Smooth muscle cell (in vitro differentiated cells): ENCODE measurements around the gene ITGB6. TPM values are rescaled to one million over a fixed set of nuclear protein-coding genes. Genes with fewer than 3 reads are reported as not detected.

Source experiments
- DNase-seq: peaks from one replicate; lab custom pipeline; 2025; ENCODE audit not compliant: unreplicated experiment; lab: John Stamatoyannopoulos, UW
- H2AFZ ChIP-seq: fragments of 200-600 bp; sonication (generic); 2 replicates; pipeline ENCODE4 v1.6.0; 2016; ENCODE audit warnings: antibody characterized with exemption, low read depth, mild to moderate bottlenecking
- H3F3A ChIP-seq: fragments of 200-600 bp; sonication (generic); 2 replicates; pipeline ENCODE4 v1.6.0; 2017; ENCODE audit warnings: antibody characterized with exemption, low read depth
- H3K27ac ChIP-seq: fragments of 200-600 bp; sonication (generic); 2 replicates; pipeline ENCODE4 v1.5.1; 2016; ENCODE audit warnings: low read depth, mild to moderate bottlenecking
- H3K27me3 ChIP-seq: fragments of 200-600 bp; sonication (generic); 2 replicates; pipeline ENCODE4 v1.6.1; 2016; ENCODE audit warnings: low read depth, mild to moderate bottlenecking
- H3K36me3 ChIP-seq: fragments of 200-600 bp; sonication (generic); 2 replicates; pipeline ENCODE4 v1.5.1; 2016; ENCODE audit warnings: low read depth
- H3K4me1 ChIP-seq: fragments of 200-600 bp; sonication (generic); 2 replicates; pipeline ENCODE4 v1.5.1; 2016; ENCODE audit warnings: low read depth
- H3K4me2 ChIP-seq: fragments of 200-600 bp; sonication (generic); 2 replicates; pipeline ENCODE4 v1.6.0; 2016; ENCODE audit warnings: mild to moderate bottlenecking
- H3K4me3 ChIP-seq: fragments of 200-600 bp; sonication (generic); 2 replicates; pipeline ENCODE4 v1.5.1; 2016; ENCODE audit warnings: mild to moderate bottlenecking
- H3K79me2 ChIP-seq: fragments of 200-600 bp; sonication (generic); 2 replicates; pipeline ENCODE4 v1.6.0; 2016; ENCODE audit warnings: low read depth, mild to moderate bottlenecking
- H3K9ac ChIP-seq: fragments of 200-600 bp; sonication (generic); 2 replicates; pipeline ENCODE4 v1.6.0; 2016; ENCODE audit warnings: low read depth
- H3K9me3 ChIP-seq: fragments of 200-600 bp; sonication (generic); replicated peaks from 2 replicates; pipeline ENCODE4 v1.5.1; 2016; ENCODE audit warnings: low read depth
- H4K20me1 ChIP-seq: fragments of 200-600 bp; sonication (generic); 2 replicates; pipeline ENCODE4 v1.6.0; 2016; ENCODE audit warnings: low read depth
- WGBS: methylation state at CpG from one replicate; pipeline ENCODE4 v1.1.7; 2016; ENCODE audit warnings: low lambda C conversion rate; 5-methylcytosine and 5-hydroxymethylcytosine counted together
- polyA plus RNA-seq: library from polyadenylated mRNA; unstranded; fragments of >200 nt; fragmentation: Nextera tagmentation; extraction: Ambion mirVana; gene quantifications from 2 replicates; pipeline ENCODE4 v1.2.1, GENCODE V29; 2016
- total RNA-seq: library from RNA; depleted of rRNA; stranded (reverse); fragments of >200 nt; gene quantifications from 2 replicates; pipeline ENCODE4 v1.2.3, GENCODE V29; 2014
- TF ChIP-seq, protein P1 (sequence below): fragments of 200-600 bp; sonication (generic); IDR thresholded peaks from 2 replicates; pipeline ENCODE4 v1.5.1; 2017; ENCODE audit warnings: borderline replicate concordance, mild to moderate bottlenecking, antibody characterized with exemption; ENCODE audit not compliant: insufficient read depth, poor library complexity, severe bottlenecking

Gene ITGB6
- total and polyA plus RNA-seq, 2 experiments from 2014 or later = 15.2 to 181 TPM

DNA sequence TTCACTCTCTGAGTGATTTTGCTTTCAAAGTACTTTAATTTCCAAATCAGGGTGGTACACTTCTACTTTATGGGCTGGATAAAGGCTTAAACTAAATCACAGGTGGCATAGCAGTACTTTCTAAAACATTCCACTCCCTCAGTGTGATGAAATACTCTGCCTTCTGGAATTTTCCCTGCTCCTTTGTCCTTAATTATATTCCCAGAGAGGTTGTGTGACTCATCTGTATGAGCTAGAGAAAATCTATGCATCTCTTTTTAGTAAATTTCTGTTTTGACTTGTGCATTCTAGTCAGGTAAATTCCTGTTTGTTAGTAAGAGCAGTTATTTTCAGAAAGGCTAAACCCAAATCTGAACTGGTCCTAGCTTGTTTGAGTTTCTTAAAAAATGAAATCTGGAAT lies 108.7 kb downstream of the ITGB6 start:
- peaks cover 21% of the 10 kb centered on the region for H3K9me3 ChIP-seq
- no peaks in the 10 kb centered on the region for H3K36me3 ChIP-seq
- no peaks in the 10 kb centered on the region for H3K79me2 ChIP-seq
- H3K4me2 ChIP-seq = no peak overlapping the region
- no peaks in the 10 kb centered on the region for H3K4me1 ChIP-seq
- no peak overlapping the region for H2AFZ ChIP-seq
- H3K4me3 ChIP-seq = no peak overlapping the region
- no peaks in the 10 kb centered on the region for H4K20me1 ChIP-seq
- no peak overlapping the region for H3K9ac ChIP-seq
- H3K27me3 ChIP-seq = no peaks in the 10 kb centered on the region
- DNase-seq = no peak
- peak overlapping the region; percentile 24 for H3K27ac ChIP-seq
- TF ChIP-seq, protein P1, sequence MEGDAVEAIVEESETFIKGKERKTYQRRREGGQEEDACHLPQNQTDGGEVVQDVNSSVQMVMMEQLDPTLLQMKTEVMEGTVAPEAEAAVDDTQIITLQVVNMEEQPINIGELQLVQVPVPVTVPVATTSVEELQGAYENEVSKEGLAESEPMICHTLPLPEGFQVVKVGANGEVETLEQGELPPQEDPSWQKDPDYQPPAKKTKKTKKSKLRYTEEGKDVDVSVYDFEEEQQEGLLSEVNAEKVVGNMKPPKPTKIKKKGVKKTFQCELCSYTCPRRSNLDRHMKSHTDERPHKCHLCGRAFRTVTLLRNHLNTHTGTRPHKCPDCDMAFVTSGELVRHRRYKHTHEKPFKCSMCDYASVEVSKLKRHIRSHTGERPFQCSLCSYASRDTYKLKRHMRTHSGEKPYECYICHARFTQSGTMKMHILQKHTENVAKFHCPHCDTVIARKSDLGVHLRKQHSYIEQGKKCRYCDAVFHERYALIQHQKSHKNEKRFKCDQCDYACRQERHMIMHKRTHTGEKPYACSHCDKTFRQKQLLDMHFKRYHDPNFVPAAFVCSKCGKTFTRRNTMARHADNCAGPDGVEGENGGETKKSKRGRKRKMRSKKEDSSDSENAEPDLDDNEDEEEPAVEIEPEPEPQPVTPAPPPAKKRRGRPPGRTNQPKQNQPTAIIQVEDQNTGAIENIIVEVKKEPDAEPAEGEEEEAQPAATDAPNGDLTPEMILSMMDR = no peak
- H3F3A ChIP-seq = no peaks in the 10 kb centered on the region

GRCh38 chr2:160087854-160088745 lies 112.0 kb downstream of the ITGB6 start:
- Histone ChIP-seq H3K4me3 (no peak overlapping the region), H3K27me3 (no peaks in the 10 kb centered on the region), H4K20me1 (no peaks in the 10 kb centered on the region), H3K36me3 (no peaks in the 10 kb centered on the region), H3K79me2 (no peaks in the 10 kb centered on the region), H3K9ac (no peak overlapping the region), H3K4me2 (no peak overlapping the region), H3K4me1 (no peaks in the 10 kb centered on the region), H3K27ac (no peak overlapping the region), H3F3A (no peaks in the 10 kb centered on the region), H3K9me3 (peaks cover 21% of the 10 kb centered on the region), H2AFZ (no peak overlapping the region)
- no peak for DNase-seq
- 80% methylated on average over 4 of the region's 4 CpGs for WGBS
- TF ChIP-seq, protein P1 = peak; percentile 23

- Histone ChIP-seq H2AFZ (no peak overlapping the region), H3K4me1 (no peaks in the 10 kb centered on the region), H3K27me3 (no peaks in the 10 kb centered on the region), H3K4me2 (no peak overlapping the region), H3K4me3 (no peak overlapping the region), H3K9me3 (peaks cover 21% of the 10 kb centered on the region), H3K27ac (no peak overlapping the region), H4K20me1 (no peaks in the 10 kb centered on the region), H3K36me3 (no peaks in the 10 kb centered on the region), H3K9ac (no peak overlapping the region), H3K79me2 (no peaks in the 10 kb centered on the region), H3F3A (no peaks in the 10 kb centered on the region)
- 92% methylated on average over 3 of the region's 3 CpGs for WGBS
- no peak for DNase-seq
- TF ChIP-seq, protein P1 = no peak
These were observed 114.4 kb downstream of the ITGB6 start for GRCh38 chr2:160085662-160086061.
